SK-N-SH (cell line): Measurements from ENCODE around the gene SKI. TPM values are rescaled to one million over a fixed set of nuclear protein-coding genes. Genes with fewer than 3 reads are reported as not detected.

ENCODE experiments used
- CTCF ChIA-PET: fragments of 300-600, 350-600 bp; formaldehyde crosslinking; extraction: SDS; loops from one replicate; lab custom pipeline; 2021; lab: Yijun Ruan, JAX
- POLR2A ChIA-PET: fragments of 350-600 bp; sonication (Branson Sonifier 250); formaldehyde crosslinking; extraction: SDS; loops from one replicate; lab custom pipeline; 2020; ENCODE audit warnings: antibody characterized with exemption, inconsistent platforms; lab: Yijun Ruan, JAX
- DNase-seq: peaks from one replicate; pipeline ENCODE4 v3.0.0; 2012
- H2AFZ ChIP-seq: fragments of 200-600 bp; sonication (generic); 2 replicates; pipeline ENCODE4 v1.8.1; 2016; ENCODE audit warnings: antibody characterized with exemption, mild to moderate bottlenecking, low read depth
- H3F3A ChIP-seq: fragments of 200-600 bp; sonication (generic); replicated peaks from 2 replicates; pipeline ENCODE3; 2016; ENCODE audit warnings: antibody characterized with exemption, mild to moderate bottlenecking; ENCODE audit not compliant: insufficient read depth
- H3K27ac ChIP-seq, 2 experiments: fragments of 200-500 bp in 1 of 2; fragments of 200-600 bp in 1 of 2; sonication (Bioruptor generic) in 1 of 2; sonication (generic), shearing (Covaris generic) in 1 of 2; 2 replicates each; pipeline versions ENCODE4 v1.5.1 to v1.6.1; 2014 to 2016; ENCODE audit warnings: low read depth in 2 of 2, inconsistent platforms in 1 of 2, low read length in 1 of 2, mild to moderate bottlenecking in 1 of 2, mixed read lengths in 1 of 2
- H3K27me3 ChIP-seq: fragments of 200-600 bp; sonication (generic), shearing (Covaris generic); 2 replicates; pipeline ENCODE4 v1.6.1; 2016; ENCODE audit warnings: mixed run types; ENCODE audit not compliant: insufficient read depth
- H3K36me3 ChIP-seq, 2 experiments: fragments of 200-500 bp in 1 of 2; fragments of 200-600 bp in 1 of 2; sonication (Bioruptor generic) in 1 of 2; sonication (generic) in 1 of 2; replicated peaks in 1 of 2; 2 replicates each; pipeline versions ENCODE3 to v1.5.1; 2014 to 2016; ENCODE audit warnings: low read length in 1 of 2, mild to moderate bottlenecking in 1 of 2; ENCODE audit not compliant: insufficient read depth in 2 of 2, control insufficient read depth in 1 of 2
- H3K4me1 ChIP-seq, 2 experiments: fragments of 200-500 bp in 1 of 2; fragments of 200-600 bp in 1 of 2; sonication (Bioruptor generic) in 1 of 2; sonication (generic), shearing (Covaris generic) in 1 of 2; 2 replicates each; pipeline versions ENCODE4 v1.5.1 to v1.6.1; 2014 to 2016; ENCODE audit warnings: low read depth in 1 of 2, low read length in 1 of 2, mixed run types in 1 of 2; ENCODE audit not compliant: insufficient read depth in 2 of 2, control insufficient read depth in 1 of 2
- H3K4me2 ChIP-seq: fragments of 200-600 bp; sonication (generic), shearing (Covaris generic); 2 replicates; pipeline ENCODE4 v1.6.1; 2017; ENCODE audit warnings: mixed run types
- H3K4me3 ChIP-seq, 2 experiments: fragments of 200-500 bp in 1 of 2; fragments of 200-600 bp in 1 of 2; sonication (Bioruptor generic) in 1 of 2; sonication (generic), shearing (Covaris generic) in 1 of 2; 2 replicates each; pipeline versions ENCODE4 v1.5.1 to v1.8.1; 2014 to 2016; ENCODE audit warnings: low read depth in 2 of 2, inconsistent platforms in 1 of 2, low read length in 1 of 2, mild to moderate bottlenecking in 1 of 2, mixed read lengths in 1 of 2, moderate library complexity in 1 of 2
- H3K79me2 ChIP-seq: fragments of 200-600 bp; sonication (generic); 2 replicates; pipeline ENCODE4 v1.8.1; 2017; ENCODE audit warnings: mild to moderate bottlenecking; ENCODE audit not compliant: insufficient read depth
- H3K9ac ChIP-seq: fragments of 200-600 bp; sonication (generic); 2 replicates; pipeline ENCODE4 v1.6.1; 2017; ENCODE audit warnings: mixed run types
- H3K9me2 ChIP-seq: fragments of 200-600 bp; sonication (generic); 2 replicates; pipeline ENCODE4 v1.6.1; 2017; ENCODE audit warnings: mixed run types
- H3K9me3 ChIP-seq: fragments of 200-600 bp; sonication (generic); 2 replicates; pipeline ENCODE4 v1.6.1; 2017; ENCODE audit warnings: mixed run types, mild to moderate bottlenecking, moderate library complexity
- H4K20me1 ChIP-seq: fragments of 200-600 bp; sonication (generic); 2 replicates; pipeline ENCODE4 v1.6.1; 2017; ENCODE audit warnings: mild to moderate bottlenecking, mixed run types; ENCODE audit not compliant: insufficient read depth
- CHD2 ChIP-seq: fragments of 150-350 bp; IDR thresholded peaks from 2 replicates; pipeline ENCODE4 v1.6.1; 2018; ENCODE audit warnings: low read length; ENCODE audit not compliant: partially characterized antibody
- CTCF ChIP-seq: fragments of 200-600 bp; sonication (generic); IDR thresholded peaks from 2 replicates; pipeline ENCODE4 v1.6.1; 2017; ENCODE audit warnings: antibody characterized with exemption, mild to moderate bottlenecking, moderate library complexity
- EZH2phosphoT487 ChIP-seq: fragments of 200-600 bp; sonication (generic); IDR thresholded peaks from 2 replicates; pipeline ENCODE4 v1.6.1; 2017; ENCODE audit warnings: low read depth, mixed run types, mild to moderate bottlenecking, antibody characterized with exemption, moderate library complexity, borderline replicate concordance
- FOXJ3 ChIP-seq: sonication (generic); formaldehyde crosslinking; IDR thresholded peaks from 2 replicates; pipeline ENCODE4 v1.5.1; 2020; ENCODE audit warnings: mild to moderate bottlenecking, missing genetic modification reagents
- JUND ChIP-seq: IDR thresholded peaks from 2 replicates; pipeline ENCODE4 v1.4.0; 2012
- MAX ChIP-seq: IDR thresholded peaks from 2 replicates; pipeline ENCODE4 v1.4.0; 2012; ENCODE audit warnings: low read depth
- MEF2A ChIP-seq: IDR thresholded peaks from 2 replicates; pipeline ENCODE4 v1.4.0; 2012; ENCODE audit warnings: low read depth, borderline replicate concordance
- NRF1 ChIP-seq: IDR thresholded peaks from 2 replicates; pipeline ENCODE4 v1.6.1; 2012; ENCODE audit warnings: low read depth, mild to moderate bottlenecking, low read length
- PBX3 ChIP-seq: IDR thresholded peaks from 2 replicates; pipeline ENCODE4; 2012
- POLR2AphosphoS5 ChIP-seq: IDR thresholded peaks from 2 replicates; pipeline ENCODE4 v1.6.1; 2012; ENCODE audit warnings: low read depth, low read length
- REST ChIP-seq: IDR thresholded peaks from 2 replicates; pipeline ENCODE4 v1.6.1; 2012; ENCODE audit warnings: mild to moderate bottlenecking, low read depth, low read length, moderate library complexity
- RFX5 ChIP-seq: IDR thresholded peaks from 2 replicates; pipeline ENCODE4 v1.6.1; 2012; ENCODE audit warnings: mild to moderate bottlenecking, improper control_type of control experiment, low read length
- USF2 ChIP-seq: fragments of 150-350 bp; IDR thresholded peaks from 2 replicates; pipeline ENCODE4 v1.6.1; 2017; ENCODE audit warnings: antibody characterized with exemption, low read length, low read depth, borderline replicate concordance
- YY1 ChIP-seq: IDR thresholded peaks from 2 replicates; pipeline ENCODE4 v1.4.0; 2012; ENCODE audit warnings: low read depth, mild to moderate bottlenecking
- ZBTB33 ChIP-seq: IDR thresholded peaks from 2 replicates; pipeline ENCODE4 v1.4.0; 2012; ENCODE audit warnings: low read depth, borderline replicate concordance
- WGBS: methylation state at CpG from one replicate; pipeline ENCODE4 v1.1.6; 2017; ENCODE audit warnings: low lambda C conversion rate; 5-methylcytosine and 5-hydroxymethylcytosine counted together
- polyA plus RNA-seq, 3 experiments: library from polyadenylated mRNA; depleted of rRNA; stranded (reverse); fragments of >200 nt; gene quantifications; 2 replicates each; pipeline ENCODE4 v1.2.3, GENCODE V29; 2012

Gene SKI
- polyA plus RNA-seq, 1 of the 3 experiments (the other 2 are of a cell fraction): 7.2 TPM

GRCh38 chr1:2271841-2272655 is 43.9 kb downstream of the SKI start:
- H2AFZ ChIP-seq: no peak overlapping the region
- H3F3A ChIP-seq: no peaks in the 10 kb centered on the region
- CTCF ChIA-PET: interaction anchor here (2.3 kb wide), 1 partner anchor 19 kb away, joined by 5 read pairs; no protein-coding TSS in a partner anchor
- no peak overlapping the region for H3K4me3 ChIP-seq
- no peaks in the 10 kb centered on the region for H3K9me3 ChIP-seq
- H3K36me3 ChIP-seq: no peaks in the 10 kb centered on the region
- no peaks in the 10 kb centered on the region for H3K9me2 ChIP-seq
- peaks cover 98% of the 10 kb centered on the region for H4K20me1 ChIP-seq
- H3K4me1 ChIP-seq: peaks cover 0 to 86% of the 10 kb centered on the region in 2 experiments; a peak in 1 of 4 replicates
- no peaks in the 10 kb centered on the region for H3K27me3 ChIP-seq
- TF ChIP-seq PBX3 (no peak), NRF1 (no peak), RFX5 (no peak), REST (no peak), CTCF (no peak), POLR2AphosphoS5 (no peak)
- TF ChIP-seq, all 33 proteins: peak for 0
- DNase-seq: no peak
- H3K79me2 ChIP-seq: peaks cover 97% of the 10 kb centered on the region
- no peak overlapping the region for H3K4me2 ChIP-seq
- POLR2A ChIA-PET: no interaction called here
- H3K27ac ChIP-seq: peak overlapping the region in 1 of 2 experiments; percentile 94; a peak in 1 of 4 replicates
- H3K9ac ChIP-seq: no peak overlapping the region
- WGBS: 86% methylated on average over 18 of the region's 23 CpGs

GRCh38 chr1:2272686-2273400 is 44.7 kb downstream of the SKI start:
- H3K9me2 ChIP-seq: no peaks in the 10 kb centered on the region
- no peaks in the 10 kb centered on the region for H3K9me3 ChIP-seq
- H3K4me2 ChIP-seq: no peak overlapping the region
- 92% methylated on average over 21 of the region's 28 CpGs for WGBS
- H3K4me1 ChIP-seq: peaks cover 0 to 82% of the 10 kb centered on the region in 2 experiments; a peak in 1 of 4 replicates
- H3K27me3 ChIP-seq: no peaks in the 10 kb centered on the region
- no peak overlapping the region for H3K4me3 ChIP-seq
- no peak overlapping the region for H2AFZ ChIP-seq
- no peak for DNase-seq
- peaks cover 97% of the 10 kb centered on the region for H4K20me1 ChIP-seq
- no peak overlapping the region; a peak in 1 of 4 replicates for H3K27ac ChIP-seq
- peaks cover 97% of the 10 kb centered on the region for H3K79me2 ChIP-seq
- no peak overlapping the region for H3K9ac ChIP-seq
- ChIA-PET CTCF (interaction anchor here (2.3 kb wide), 1 partner anchor 18 kb away, joined by 5 read pairs; no protein-coding TSS in a partner anchor), POLR2A (no interaction called here)
- no peaks in the 10 kb centered on the region for H3K36me3 ChIP-seq
- no peaks in the 10 kb centered on the region for H3F3A ChIP-seq
- TF ChIP-seq YY1: no peak
- TF ChIP-seq MAX: no peak
- TF ChIP-seq ZBTB33: no peak
- no peak for TF ChIP-seq CHD2
- no peak for TF ChIP-seq EZH2phosphoT487
- no peak for TF ChIP-seq JUND
- no peak for TF ChIP-seq FOXJ3 (CRISPR knock-in tag)
- no peak for TF ChIP-seq MEF2A
- no peak for TF ChIP-seq USF2
